NCI-H69 (cell line): ENCODE results near the gene COX7A1.
"Not testable (repeated sequence)": the region's sequence is repeated elsewhere in the genome, so short reads cannot be mapped to it uniquely, and the experiment has no call there.

Source experiments
- DNase-seq: peaks from one replicate; lab custom pipeline; 2025; lab: John Stamatoyannopoulos, UW

Gene COX7A1

GRCh38 chr19:36152352-36153091, at the start of gene COX7A1:
TSS of gene COX7A1 (minus strand) at chr19:36152447. CDS start at chr19:36152407, 40 bp downstream.
- no peak for DNase-seq

- no peak for DNase-seq
Observed at GRCh38 chr19:36201684-36202083, 49.4 kb upstream of the COX7A1 start.

- no peak for DNase-seq
Observed at GRCh38 chr19:36198119-36198518, 45.9 kb upstream of the COX7A1 start.

GRCh38 chr19:36196249-36196648, 44.0 kb upstream of the COX7A1 start:
- DNase-seq: no peak

- not testable (repeated sequence) for DNase-seq
Observed at GRCh38 chr19:36186722-36187121, 34.5 kb upstream of the COX7A1 start.

- DNase-seq: no peak
Observed at GRCh38 chr19:36183245-36183628, 31.0 kb upstream of the COX7A1 start.

GRCh38 chr19:36182612-36183244, 30.5 kb upstream of the COX7A1 start:
- no peak for DNase-seq

- not testable (repeated sequence) for DNase-seq
Observed at GRCh38 chr19:36179077-36179476, 26.8 kb upstream of the COX7A1 start.

GRCh38 chr19:36173846-36174245, 21.6 kb upstream of the COX7A1 start:
- not testable (repeated sequence) for DNase-seq

- no peak for DNase-seq
Observed at GRCh38 chr19:36172852-36173251, 20.6 kb upstream of the COX7A1 start.

GRCh38 chr19:36169084-36169760, 17.0 kb upstream of the COX7A1 start:
- peak; percentile 65 for DNase-seq

- no peak for DNase-seq
Observed at GRCh38 chr19:36163813-36164212, 11.6 kb upstream of the COX7A1 start.

GRCh38 chr19:36160821-36161596, 8.8 kb upstream of the COX7A1 start:
- DNase-seq: no peak

- DNase-seq: no peak
Observed at GRCh38 chr19:36153126-36153525, 879 bp upstream of the COX7A1 start.

- DNase-seq: no peak
Observed at GRCh38 chr19:36152019-36152351, 262 bp downstream of the COX7A1 start.

GRCh38 chr19:36151144-36152018, 866 bp downstream of the COX7A1 start:
- no peak for DNase-seq

- DNase-seq: no peak
Observed at GRCh38 chr19:36150586-36150985, 1.7 kb downstream of the COX7A1 start.

GRCh38 chr19:36149673-36150406, 2.4 kb downstream of the COX7A1 start:
- DNase-seq: no peak

GRCh38 chr19:36144624-36145023, 7.6 kb downstream of the COX7A1 start:
- no peak for DNase-seq

- no peak for DNase-seq
Observed at GRCh38 chr19:36142496-36142895, 9.8 kb downstream of the COX7A1 start.

GRCh38 chr19:36142046-36142445, 10.2 kb downstream of the COX7A1 start:
- DNase-seq: no peak
